Measurements from ENCODE around the gene TMPRSS11A.

The TMPRSS11A gene

GRCh38 chr4:67911141-67911540 lies 52.2 kb downstream of the TMPRSS11A start:
- no peak for DNase-seq

- no peak for DNase-seq
Measured at GRCh38 chr4:67910585-67910905, 52.7 kb downstream of the TMPRSS11A start.

- no peak for DNase-seq
Measured at GRCh38 chr4:67909905-67910584, 53.2 kb downstream of the TMPRSS11A start.

- DNase-seq, result no peak
Measured at GRCh38 chr4:67907650-67908049, 55.6 kb downstream of the TMPRSS11A start.

- no peak for DNase-seq
Measured at GRCh38 chr4:67899096-67899495, 64.2 kb downstream of the TMPRSS11A start.

- DNase-seq, result no peak
Measured at GRCh38 chr4:67897686-67898085, 65.6 kb downstream of the TMPRSS11A start.

GRCh38 chr4:67896421-67897065 lies 66.8 kb downstream of the TMPRSS11A start:
- no peak for DNase-seq

- DNase-seq, result no peak
Measured at GRCh38 chr4:67894659-67895058, 68.6 kb downstream of the TMPRSS11A start.

- no peak for DNase-seq
Measured at GRCh38 chr4:67892905-67893304, 70.4 kb downstream of the TMPRSS11A start.

GRCh38 chr4:67892253-67892652 lies 71.0 kb downstream of the TMPRSS11A start:
- no peak for DNase-seq

GRCh38 chr4:67891645-67892044 lies 71.6 kb downstream of the TMPRSS11A start:
- no peak for DNase-seq

- no peak for DNase-seq
Measured at GRCh38 chr4:67886281-67886680, 77.0 kb downstream of the TMPRSS11A start.

- DNase-seq, result no peak
Measured at GRCh38 chr4:67885762-67886161, 77.5 kb downstream of the TMPRSS11A start.

- no peak for DNase-seq
Measured at GRCh38 chr4:67884701-67885100, 78.6 kb downstream of the TMPRSS11A start.

- no peak for DNase-seq
Measured at GRCh38 chr4:67883902-67884301, 79.4 kb downstream of the TMPRSS11A start, which contains the start of gene TMPRSS11D. Gene TMPRSS11D, minus strand, starts transcription at chr4:67884002. Its CDS starts 69 bp downstream, at chr4:67883933.

- no peak for DNase-seq
Measured at GRCh38 chr4:67883458-67883857, 79.8 kb downstream of the TMPRSS11A start.

- DNase-seq, result no peak
Measured at GRCh38 chr4:67880866-67881610, 82.3 kb downstream of the TMPRSS11A start.

GRCh38 chr4:67879486-67879885 lies 83.8 kb downstream of the TMPRSS11A start:
- DNase-seq, result no peak

GRCh38 chr4:67877086-67877485 lies 86.2 kb downstream of the TMPRSS11A start:
- DNase-seq, result no peak

- no peak for DNase-seq
Measured at GRCh38 chr4:67874986-67875385, 88.3 kb downstream of the TMPRSS11A start.

GRCh38 chr4:67873116-67873515 lies 90.2 kb downstream of the TMPRSS11A start:
- no peak for DNase-seq

- no peak for DNase-seq
Measured at GRCh38 chr4:67871867-67872266, 91.4 kb downstream of the TMPRSS11A start.

GRCh38 chr4:67869580-67870190 lies 93.6 kb downstream of the TMPRSS11A start:
- no peak for DNase-seq

GRCh38 chr4:67861513-67861912 lies 101.8 kb downstream of the TMPRSS11A start:
- no peak for DNase-seq

Measured in activated T-cell treated with anti-CD3 and anti-CD28 coated beads, Interleukin-2, amount 50 U/mL, for 48 hours (primary cell).